Ovary (tissue), 3 donors: ENCODE measurements around the gene MDC1.

ENCODE experiments used
- CTCF ChIP-seq, 3 donors: fragments of 450-650 bp in 2 of 3; fragments of 200-600 bp in 1 of 3; IDR thresholded peaks; one replicate each; pipeline versions ENCODE4 v1.5.1 to v1.8.0; 2016 to 2022; ENCODE audit warnings: antibody characterized with exemption in 3 of 3, mild to moderate bottlenecking in 1 of 3
- POLR2A ChIP-seq: fragments of 450-650 bp; IDR thresholded peaks from one replicate; pipeline ENCODE4 v1.6.1; 2017; ENCODE audit warnings: antibody characterized with exemption, mild to moderate bottlenecking, moderate library complexity
- donor health status: DM: no; HTN: no; CAD: no.

DNA sequence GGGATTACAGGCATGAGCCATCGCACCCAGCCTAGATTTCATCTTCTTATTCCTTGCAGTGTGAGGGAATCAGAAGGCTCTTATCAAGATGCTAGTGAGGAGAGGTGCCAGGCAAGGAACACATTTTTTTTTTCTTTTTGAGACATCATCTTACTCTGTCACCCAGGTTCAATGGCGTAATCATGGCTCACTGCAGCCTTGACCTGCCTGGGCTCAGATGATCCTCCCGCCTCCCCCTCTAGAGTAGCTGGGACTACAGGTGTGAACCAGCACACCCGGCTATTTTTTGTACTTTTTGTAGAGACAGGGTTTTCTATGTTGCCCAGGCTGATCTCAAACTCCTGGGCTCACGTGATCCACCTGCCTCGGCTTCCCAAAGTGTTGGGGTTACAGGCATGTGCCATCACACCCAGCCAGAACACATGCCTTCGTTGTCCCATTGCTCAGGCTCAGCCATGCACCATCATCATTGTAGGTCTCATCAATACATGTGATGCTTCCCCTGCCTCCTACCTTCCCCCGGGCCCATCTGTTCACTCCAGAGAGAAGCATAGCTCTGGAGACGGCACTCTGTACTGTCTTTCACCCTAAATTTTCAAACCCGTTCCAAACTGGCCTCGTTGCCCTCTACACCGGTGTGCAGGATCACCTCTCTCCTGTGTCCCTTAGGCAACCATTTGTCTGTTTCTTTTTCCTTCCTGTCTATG is 15.3 kb upstream of the MDC1 start:
- TF ChIP-seq CTCF (IDR thresholded peaks at IDR 0.05) = no peak
- TF ChIP-seq POLR2A = no peak
